ENCODE results near the gene RNF150.

RNF150 gene

GRCh38 chr4:140924761-140925392 lies 208.4 kb downstream of the RNF150 start:
- DNase-seq (ENCODE audit: low spot score) = no peak

DNA sequence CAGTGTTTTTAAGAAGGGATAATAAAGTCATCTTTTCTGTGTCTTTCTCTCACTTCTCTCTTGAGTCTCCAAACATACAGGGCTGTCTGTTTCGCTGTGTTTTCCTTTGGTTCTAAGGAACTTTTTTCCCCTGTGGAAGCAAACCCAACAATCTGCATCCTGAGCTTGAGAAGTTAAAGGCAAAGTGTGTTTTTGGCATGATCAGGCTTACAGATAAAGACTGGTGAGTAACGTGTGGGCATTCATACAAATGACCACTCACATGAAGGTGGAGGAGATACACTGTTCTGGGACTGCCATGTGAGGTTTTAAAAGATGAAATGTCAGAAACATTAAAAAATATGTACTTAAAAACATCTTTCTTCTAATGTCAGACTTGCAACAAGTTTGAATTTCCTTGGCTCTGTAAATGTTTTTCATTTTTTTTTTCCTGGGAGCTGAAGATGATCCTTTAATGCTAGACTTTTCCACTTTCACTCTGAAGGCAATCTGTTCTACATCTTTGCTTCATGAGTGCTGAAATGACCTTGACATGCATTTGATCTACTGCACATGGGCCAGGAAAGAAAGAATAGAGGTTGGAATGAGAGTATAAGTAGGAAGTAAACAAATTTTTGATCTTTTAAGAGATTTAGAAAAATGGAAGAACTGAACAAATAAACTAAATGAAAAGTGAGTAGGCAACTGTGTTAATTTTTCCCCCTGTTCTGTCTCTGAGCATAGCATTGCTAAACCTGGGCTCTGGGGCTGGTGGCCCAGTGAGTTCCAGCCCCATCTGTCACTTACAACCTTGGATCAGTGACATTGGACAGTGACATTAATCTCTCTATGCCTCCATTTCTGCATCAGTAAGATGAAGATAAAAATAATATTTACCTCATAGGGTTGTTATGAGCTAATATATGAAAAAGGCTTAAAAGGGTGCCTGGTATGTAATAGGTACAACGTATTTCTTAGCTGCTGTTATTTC lies 226.0 kb downstream of the RNF150 start:
- DNase-seq (ENCODE audit: low spot score) = no peak

GRCh38 chr4:140904904-140905303 lies 228.4 kb downstream of the RNF150 start:
- DNase-seq (ENCODE audit: low spot score) = no peak

DNA sequence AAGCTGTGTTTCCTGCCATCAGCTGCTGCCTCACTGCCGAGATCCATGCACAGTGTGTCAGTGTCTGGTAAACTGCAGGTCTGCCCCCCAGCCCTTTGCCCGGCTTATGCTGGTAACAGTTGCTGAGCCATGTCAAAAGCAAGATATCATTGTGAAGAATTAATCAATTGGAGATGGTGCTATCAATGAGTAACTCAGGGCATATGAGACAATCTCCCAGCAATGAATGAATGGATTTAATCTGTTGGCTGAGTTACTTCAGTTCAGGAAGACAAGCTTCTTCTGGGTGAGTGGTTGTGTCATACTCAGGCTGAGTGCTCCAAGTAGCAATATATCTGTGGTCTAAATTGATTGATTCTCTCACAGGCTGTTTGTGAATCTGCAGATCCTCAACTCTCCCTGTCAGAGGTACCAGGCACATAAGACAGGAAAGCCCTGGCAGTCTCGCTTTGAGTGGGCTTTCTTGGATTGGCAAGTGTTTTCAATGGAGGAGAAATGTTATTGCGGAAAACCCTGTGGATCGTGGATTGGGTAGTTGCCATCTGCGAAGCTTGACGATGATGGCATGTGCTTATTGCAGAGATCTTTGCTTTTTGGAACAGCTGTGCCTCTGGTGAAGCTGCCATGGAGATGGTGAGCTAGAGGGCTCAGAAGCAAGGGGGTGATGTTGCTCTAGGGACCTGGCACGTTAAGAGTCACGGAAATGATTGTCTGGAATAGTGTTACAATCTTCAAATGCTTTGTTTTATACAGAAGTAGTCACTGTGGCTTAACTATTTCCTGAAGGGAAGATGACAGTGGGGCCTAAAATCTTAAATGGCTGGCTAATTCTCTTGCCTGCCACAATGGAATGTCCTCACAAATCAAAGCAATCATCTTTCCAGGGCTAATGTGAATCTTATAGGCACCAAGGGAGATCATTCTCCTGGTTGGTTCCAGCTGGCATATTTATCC lies 229.5 kb downstream of the RNF150 start:
- DNase-seq (ENCODE audit: low spot score) = peak; percentile 38

DNA sequence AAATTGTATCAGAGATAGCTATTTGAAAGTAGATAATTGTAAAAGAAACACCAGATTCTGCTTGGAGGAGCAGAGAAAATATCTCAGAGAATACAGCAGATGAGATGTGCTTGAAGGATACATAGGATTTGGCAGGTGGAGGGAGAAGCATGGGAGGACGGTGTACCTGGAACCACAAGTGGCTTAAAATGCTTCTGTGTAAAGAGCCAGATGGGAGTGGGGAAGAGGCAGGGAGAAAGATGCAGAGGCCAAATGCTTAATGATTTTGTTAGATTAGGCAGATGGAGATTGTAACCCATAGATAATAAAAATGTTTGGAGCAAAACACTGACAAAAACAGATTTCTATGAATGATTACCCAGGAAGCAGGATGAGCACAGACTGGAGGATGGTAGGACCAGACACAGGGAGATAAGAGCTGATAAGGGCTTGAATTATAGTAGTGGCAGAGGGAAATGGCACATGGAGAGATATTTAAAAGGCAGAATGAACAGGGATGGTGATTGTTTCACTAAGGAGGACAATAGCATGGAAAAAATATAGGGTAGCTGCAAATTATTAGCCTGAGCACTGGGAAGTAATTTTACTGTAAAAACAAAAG lies 231.4 kb downstream of the RNF150 start:
- DNase-seq (ENCODE audit: low spot score) = no peak

DNA sequence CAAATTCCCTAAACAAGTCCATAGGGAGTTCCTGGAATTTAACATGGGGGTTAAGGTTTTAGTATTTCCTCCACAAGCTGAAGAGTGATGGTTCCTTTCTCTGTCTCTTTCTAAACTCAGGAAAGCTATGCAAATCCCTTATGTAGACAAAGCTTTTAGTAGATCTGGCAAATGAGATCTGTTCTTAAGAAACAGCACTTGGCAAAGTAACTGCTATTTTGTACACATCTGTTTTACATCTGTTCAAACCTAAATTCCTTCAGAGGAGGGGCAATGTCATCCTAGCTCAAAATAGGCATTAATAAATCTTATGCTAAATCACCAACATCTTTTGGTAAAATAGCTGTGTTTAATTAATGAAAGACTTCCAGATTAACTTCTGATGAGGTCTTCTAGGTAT lies 239.3 kb downstream of the RNF150 start:
- no peak for DNase-seq (ENCODE audit: low spot score)

- DNase-seq (ENCODE audit: low spot score) = no peak
Measured at GRCh38 chr4:140888054-140888453, 245.2 kb downstream of the RNF150 start.

DNA sequence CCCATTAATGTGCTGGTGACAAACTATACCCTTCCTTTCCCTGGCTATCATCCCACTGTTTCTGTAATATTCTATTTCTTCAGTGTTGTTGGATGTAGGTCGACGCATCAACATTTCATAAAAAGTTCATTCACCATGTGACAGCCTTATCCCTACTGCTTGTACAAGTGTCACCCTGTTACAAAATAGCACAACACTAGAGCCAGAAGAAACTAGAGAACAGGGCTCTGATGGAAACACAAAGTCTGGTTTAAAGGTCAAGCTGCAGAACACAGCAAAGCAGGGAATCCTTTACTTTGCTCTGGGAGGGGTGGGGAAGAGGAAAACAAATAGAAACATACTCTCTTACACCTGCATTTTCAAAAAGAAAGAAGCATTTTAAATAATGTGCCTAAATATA lies 245.8 kb downstream of the RNF150 start:
- no peak for DNase-seq (ENCODE audit: low spot score)

- peak; percentile 61 for DNase-seq (ENCODE audit: low spot score)
Measured at GRCh38 chr4:140884431-140885058, 248.7 kb downstream of the RNF150 start.

GRCh38 chr4:140877781-140878180 lies 255.5 kb downstream of the RNF150 start:
- DNase-seq (ENCODE audit: low spot score) = no peak

DNA sequence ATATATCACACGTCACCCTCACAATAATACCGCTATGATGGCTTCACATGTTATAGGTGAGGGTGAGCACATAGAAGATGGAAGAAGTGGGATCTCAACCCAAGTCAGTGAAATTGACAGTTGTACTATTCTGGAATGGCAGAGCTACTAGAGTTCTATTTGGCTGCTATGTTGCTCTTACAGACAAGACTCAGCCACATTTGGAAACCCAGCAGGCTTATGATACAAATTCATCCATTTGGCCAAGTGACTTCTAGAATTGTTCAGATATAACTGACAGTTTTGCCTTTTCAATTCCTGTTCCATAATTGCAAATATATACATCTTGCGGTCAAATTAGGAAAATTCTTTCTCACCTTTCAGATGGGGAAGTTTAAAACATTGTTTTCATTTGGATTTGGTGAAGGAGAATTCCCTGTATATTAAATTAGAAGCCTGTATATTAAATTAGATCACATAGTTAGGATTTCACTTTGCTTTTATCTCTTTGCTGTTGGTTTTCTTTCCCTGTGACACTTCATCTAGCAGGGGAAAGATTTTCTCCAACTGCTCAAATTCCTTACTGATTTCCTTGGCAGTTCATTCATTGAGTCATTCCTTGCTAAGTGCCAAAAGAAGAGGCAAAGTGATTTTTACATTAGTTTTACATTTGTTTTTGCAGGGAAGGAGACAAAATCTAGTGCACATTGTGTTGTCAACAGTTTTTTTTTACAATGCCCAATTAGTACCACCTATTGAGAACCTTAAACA lies 256.5 kb downstream of the RNF150 start:
- no peak for DNase-seq (ENCODE audit: low spot score)

- no peak for DNase-seq (ENCODE audit: low spot score)
Measured at GRCh38 chr4:140875746-140876452, 257.4 kb downstream of the RNF150 start.

DNA sequence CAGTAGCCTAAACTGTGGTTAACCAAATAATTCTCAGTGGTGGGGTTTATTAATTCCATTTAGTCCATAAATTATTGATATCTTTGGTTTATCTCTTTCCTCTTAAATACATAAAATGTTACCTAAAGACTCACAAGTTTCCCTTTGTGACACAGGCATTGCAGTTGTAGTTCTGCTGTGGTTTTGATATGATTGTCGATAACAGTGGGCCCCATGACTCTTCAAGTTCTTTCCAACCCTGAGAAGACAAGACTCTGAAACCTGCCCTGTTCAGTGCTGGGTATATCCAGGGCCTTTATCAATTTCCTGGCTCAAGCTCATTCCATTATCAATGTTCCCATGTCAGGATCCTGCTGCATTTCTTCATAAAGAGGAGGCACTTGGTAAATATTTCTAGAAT lies 259.2 kb downstream of the RNF150 start:
- no peak for DNase-seq (ENCODE audit: low spot score)

GRCh38 chr4:140871368-140871767 lies 261.9 kb downstream of the RNF150 start:
- DNase-seq (ENCODE audit: low spot score) = no peak

- DNase-seq (ENCODE audit: low spot score) = no peak
Measured at GRCh38 chr4:140870427-140870826, 262.8 kb downstream of the RNF150 start.

GRCh38 chr4:140869446-140869845 lies 263.8 kb downstream of the RNF150 start:
- DNase-seq (ENCODE audit: low spot score) = no peak

- no peak for DNase-seq (ENCODE audit: low spot score)
Measured at GRCh38 chr4:140867356-140867755, 265.9 kb downstream of the RNF150 start.

DNA sequence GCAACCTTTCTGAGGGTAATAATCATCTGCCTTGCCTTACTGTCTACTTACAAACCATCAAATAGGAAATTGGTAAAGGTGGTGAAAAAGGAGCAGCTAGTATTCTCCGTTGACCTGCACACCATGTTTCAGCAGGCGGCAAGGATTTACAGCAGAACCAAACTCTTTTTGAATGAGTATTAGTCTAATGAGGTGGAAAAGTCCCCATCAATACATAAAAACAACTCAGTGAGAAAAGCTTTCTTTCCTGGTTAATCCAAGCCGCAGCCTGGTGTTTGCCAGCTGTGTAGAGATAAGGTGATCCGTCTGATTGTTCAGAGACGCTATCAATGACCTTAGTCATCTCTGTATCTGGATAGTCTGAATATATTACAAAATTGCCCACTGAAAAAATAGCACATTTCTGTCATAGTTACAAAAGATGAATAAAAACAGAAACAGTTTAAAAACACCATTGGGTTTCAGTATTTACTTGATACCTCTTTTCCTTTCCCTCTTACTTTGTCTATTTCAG lies 266.7 kb downstream of the RNF150 start:
- DNase-seq (ENCODE audit: low spot score) = no peak
